ENCODE results near the gene RHOXF2B.
"Not testable (repeated sequence)": the region's sequence is repeated elsewhere in the genome, so short reads cannot be mapped to it uniquely, and the experiment has no call there.

RHOXF2B gene

DNA sequence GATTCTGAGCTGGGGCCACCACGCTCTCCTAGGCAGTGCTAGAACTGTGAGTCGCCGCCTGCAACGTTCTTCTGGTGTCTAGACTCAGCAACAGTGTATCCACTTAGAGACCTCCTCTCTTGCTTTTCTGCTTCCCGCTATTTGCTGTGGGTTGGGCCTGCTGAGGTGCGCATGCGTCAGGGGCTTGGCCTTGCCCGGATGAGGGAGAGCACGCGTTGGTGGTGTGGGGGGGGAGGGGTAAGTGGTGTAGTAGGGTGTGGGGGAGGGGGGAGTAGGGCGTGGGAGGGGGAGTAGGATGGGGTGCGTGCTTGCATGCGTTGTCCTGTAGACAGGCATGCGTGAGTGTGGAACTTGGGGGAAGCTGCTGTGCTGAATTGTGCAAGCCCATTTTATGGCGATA lies at the start of gene RHOXF2B:
TSS of gene RHOXF2B (minus strand) at position 101 of the 400 bp plus-strand sequence. CDS start 138 bp downstream, outside the sequence.
- not testable (repeated sequence) for H3K36me3 Mint-ChIP-seq, H3K27me3 Mint-ChIP-seq, H3K4me3 Mint-ChIP-seq, H3K27ac Mint-ChIP-seq, H3K9me3 Mint-ChIP-seq, H3K4me1 Mint-ChIP-seq

DNA sequence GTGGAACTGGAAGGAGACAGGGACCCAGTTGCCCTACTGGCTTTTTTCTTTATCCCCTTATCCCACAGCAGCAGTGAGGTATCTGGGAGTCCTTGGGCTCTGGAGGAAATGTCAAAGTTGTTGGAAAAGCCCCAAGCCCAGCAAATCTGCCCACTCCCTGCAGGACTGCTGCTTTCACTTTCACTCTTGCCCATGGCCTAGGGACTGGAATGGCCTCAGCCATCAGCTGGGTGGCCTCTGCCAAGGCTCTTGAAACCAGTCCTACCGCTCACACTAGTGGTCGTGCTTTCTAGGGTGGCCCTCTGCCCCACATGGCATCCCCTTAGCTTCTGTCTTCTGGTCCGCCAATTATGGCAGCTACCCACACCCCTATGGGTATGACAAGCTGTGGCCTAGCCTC lies 48.0 kb upstream of the RHOXF2B start:
- no peak overlapping the region for H3K27ac Mint-ChIP-seq
- H3K36me3 Mint-ChIP-seq, result no peaks in the 10 kb centered on the region
- H3K9me3 Mint-ChIP-seq, result no peaks in the 10 kb centered on the region
- H3K27me3 Mint-ChIP-seq, result no peaks in the 10 kb centered on the region
- H3K4me1 Mint-ChIP-seq, result peaks cover 6% of the 10 kb centered on the region
- H3K4me3 Mint-ChIP-seq, result no peak overlapping the region

DNA sequence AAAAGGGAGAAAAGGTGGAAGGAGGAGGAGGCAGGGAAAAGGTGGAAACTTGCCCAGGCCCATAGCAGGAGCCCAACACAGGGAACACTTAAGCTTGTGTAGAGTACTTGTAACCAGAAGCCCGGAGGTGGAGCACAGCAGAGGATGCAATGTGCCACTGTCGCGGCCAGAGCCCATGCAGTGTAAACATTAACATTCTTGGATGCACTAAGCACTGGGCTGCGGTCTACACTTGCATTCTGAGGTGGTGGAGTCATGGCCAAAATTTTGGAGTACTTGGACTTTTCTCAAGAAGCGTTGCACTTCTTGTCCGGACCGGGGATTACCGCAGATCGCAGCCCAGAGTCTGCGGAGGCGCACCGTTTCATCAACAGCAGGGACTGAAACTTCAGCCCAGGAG lies 42.7 kb upstream of the RHOXF2B start:
- Mint-ChIP-seq H3K4me3 (no peak overlapping the region), H3K4me1 (no peaks in the 10 kb centered on the region), H3K36me3 (no peaks in the 10 kb centered on the region), H3K9me3 (no peaks in the 10 kb centered on the region), H3K27ac (no peak overlapping the region), H3K27me3 (no peaks in the 10 kb centered on the region)

DNA sequence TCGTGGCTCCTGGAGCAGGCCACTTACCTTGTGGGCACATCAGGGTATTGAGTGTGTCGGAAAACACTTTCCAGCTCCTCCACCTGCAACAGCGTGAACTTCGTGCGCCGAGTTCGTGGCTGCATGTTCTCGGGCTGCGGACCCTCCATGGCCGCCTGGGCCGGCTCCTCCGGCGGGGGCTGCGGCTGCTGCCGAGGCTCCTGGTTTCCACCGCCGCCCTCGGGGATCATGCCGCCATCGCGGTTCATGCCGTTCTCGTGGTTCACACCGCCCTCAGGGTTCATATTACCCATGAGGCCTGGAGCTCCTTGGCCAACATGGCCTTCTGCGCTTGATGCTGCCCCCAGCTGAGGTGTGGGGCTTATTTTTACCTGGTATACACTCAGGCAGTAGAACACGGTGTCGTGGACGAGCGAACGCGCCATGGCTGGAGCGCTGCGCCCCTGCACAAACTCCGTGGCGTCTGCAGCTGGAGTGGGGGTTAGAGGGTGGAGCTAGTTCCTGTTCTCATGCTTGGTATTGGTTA lies 38.0 kb upstream of the RHOXF2B start, which contains the start of gene RHOXF1:
TSS of gene RHOXF1 (minus strand) at position 476 of the 526 bp plus-strand sequence. CDS start at position 425, 51 bp downstream.
- no peak within 1 kb of the TSS for H3K27ac Mint-ChIP-seq
- H3K4me3 Mint-ChIP-seq, result no peak within 1 kb of the TSS
- H3K4me1 Mint-ChIP-seq, result no peaks in the 10 kb centered on the region
- no peaks in the 10 kb centered on the region for H3K9me3 Mint-ChIP-seq
- no peaks in the 10 kb centered on the region for H3K27me3 Mint-ChIP-seq
- no peaks in the 10 kb centered on the region for H3K36me3 Mint-ChIP-seq

DNA sequence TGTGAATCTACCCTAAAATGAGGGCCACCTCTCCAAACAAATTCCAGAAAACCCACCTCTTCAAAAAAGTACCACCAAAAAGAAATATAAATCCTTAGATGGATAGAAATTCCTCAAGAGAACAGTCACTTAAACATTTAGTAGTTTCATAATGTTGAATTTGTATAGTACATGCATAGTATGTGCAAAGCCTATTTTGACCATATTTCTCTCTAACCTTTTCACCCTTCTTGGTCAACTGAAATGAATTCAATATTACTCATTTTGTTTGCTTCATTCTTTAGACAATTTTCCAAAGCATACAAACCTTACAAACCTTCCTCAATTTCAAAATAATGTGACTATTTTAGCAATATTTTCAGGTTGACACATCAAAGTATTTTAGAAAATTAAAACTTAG lies 34.1 kb upstream of the RHOXF2B start:
- no peak overlapping the region for H3K27ac Mint-ChIP-seq
- no peaks in the 10 kb centered on the region for H3K4me1 Mint-ChIP-seq
- H3K27me3 Mint-ChIP-seq, result no peaks in the 10 kb centered on the region
- H3K36me3 Mint-ChIP-seq, result no peaks in the 10 kb centered on the region
- no peaks in the 10 kb centered on the region for H3K9me3 Mint-ChIP-seq
- H3K4me3 Mint-ChIP-seq, result no peak overlapping the region

DNA sequence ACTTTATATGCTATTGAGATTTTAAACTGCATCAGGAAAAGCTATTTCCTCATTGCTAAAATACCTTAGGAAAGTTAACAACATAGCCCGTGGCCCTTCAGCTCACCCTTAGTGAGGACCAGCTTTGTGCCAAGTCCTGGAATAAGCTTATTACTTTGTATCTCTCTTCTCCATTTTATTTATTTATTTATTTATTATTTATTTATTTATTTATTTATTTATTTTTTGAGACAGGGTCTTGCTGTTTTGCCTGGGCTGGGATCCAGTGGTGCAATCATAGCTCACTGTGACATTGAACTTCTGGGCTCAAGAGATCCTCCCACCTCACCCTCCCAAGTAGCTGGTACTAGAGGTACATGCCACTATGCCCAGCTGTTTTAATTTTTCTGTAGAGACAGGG lies 31.9 kb upstream of the RHOXF2B start:
- Mint-ChIP-seq H3K9me3 (no peaks in the 10 kb centered on the region), H3K4me3 (no peak overlapping the region), H3K27me3 (no peaks in the 10 kb centered on the region), H3K4me1 (no peaks in the 10 kb centered on the region), H3K27ac (no peak overlapping the region), H3K36me3 (no peaks in the 10 kb centered on the region)

DNA sequence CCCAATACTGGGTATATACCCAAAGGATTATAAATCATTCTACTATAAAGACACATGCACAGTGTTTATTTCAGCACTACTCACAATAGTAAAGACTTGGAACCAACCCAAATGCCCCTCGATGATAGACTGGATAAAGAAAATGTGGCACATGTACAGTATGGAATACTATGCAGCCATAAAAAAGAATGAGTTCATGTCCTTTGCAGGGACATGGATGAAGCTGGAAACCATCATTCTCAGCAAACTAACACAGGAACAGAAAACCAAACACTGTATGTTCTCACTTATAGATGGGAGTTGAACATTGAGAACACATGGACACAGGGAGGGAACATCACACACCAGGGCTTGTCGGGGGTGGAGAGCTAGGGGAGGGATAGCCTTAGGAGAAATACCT lies 27.2 kb upstream of the RHOXF2B start:
- not testable (repeated sequence) for H3K4me1 Mint-ChIP-seq, H3K27ac Mint-ChIP-seq, H3K27me3 Mint-ChIP-seq, H3K36me3 Mint-ChIP-seq, H3K4me3 Mint-ChIP-seq, H3K9me3 Mint-ChIP-seq

DNA sequence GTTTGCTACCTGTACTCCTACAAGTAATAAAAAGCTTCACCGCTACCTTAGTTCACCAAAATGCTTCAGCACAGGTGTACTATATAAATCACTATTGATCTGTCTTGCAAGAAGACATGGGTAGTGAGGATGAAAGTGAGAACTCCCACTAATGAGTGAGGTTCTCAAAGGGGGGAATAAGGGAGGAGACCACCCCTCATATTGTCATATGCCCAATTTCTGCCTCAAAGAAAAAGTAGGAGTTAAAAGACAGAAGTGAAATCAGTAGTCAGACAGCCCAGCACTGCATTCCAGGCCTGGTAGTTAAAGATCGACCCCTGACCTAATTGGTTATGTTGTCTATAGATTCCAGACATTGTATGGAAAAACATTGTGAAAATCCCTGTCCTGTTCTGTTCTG lies 23.6 kb upstream of the RHOXF2B start:
- H3K4me1 Mint-ChIP-seq, H3K27me3 Mint-ChIP-seq, H3K4me3 Mint-ChIP-seq, H3K9me3 Mint-ChIP-seq, H3K36me3 Mint-ChIP-seq, H3K27ac Mint-ChIP-seq: not testable (repeated sequence)

DNA sequence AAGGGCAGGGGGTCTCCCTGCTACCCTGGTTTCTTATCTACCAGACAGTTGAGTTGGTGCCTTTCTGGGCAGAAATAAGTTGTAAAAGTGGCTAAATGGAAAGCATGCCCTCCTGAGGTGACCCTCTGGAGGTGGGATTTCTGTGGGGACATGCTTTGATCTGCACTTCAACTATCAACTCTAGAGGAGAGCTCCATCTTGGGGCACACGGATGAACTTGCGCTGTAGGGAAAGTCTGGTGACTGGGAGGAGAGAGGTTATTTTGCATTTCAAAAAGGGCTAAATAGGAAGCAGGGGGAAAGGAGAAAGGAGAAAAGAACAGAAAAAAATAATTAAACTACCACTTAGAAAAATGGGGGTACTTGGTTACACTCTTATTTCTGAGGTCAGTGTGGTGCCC lies 12.7 kb upstream of the RHOXF2B start:
- H3K27me3 Mint-ChIP-seq, result no peaks in the 10 kb centered on the region
- H3K4me1 Mint-ChIP-seq, result no peaks in the 10 kb centered on the region
- H3K9me3 Mint-ChIP-seq, result no peaks in the 10 kb centered on the region
- no peaks in the 10 kb centered on the region for H3K36me3 Mint-ChIP-seq
- no peak overlapping the region for H3K27ac Mint-ChIP-seq
- H3K4me3 Mint-ChIP-seq, result no peak overlapping the region

GRCh38 chrX:120087289-120088017 lies 10.0 kb upstream of the RHOXF2B start:
- no peaks in the 10 kb centered on the region for H3K27me3 Mint-ChIP-seq
- H3K27ac Mint-ChIP-seq, result no peak overlapping the region
- no peaks in the 10 kb centered on the region for H3K9me3 Mint-ChIP-seq
- H3K4me1 Mint-ChIP-seq, result no peaks in the 10 kb centered on the region
- H3K4me3 Mint-ChIP-seq, result no peak overlapping the region
- no peaks in the 10 kb centered on the region for H3K36me3 Mint-ChIP-seq

- not testable (repeated sequence) for H3K27me3 Mint-ChIP-seq, H3K36me3 Mint-ChIP-seq, H3K27ac Mint-ChIP-seq, H3K4me3 Mint-ChIP-seq, H3K4me1 Mint-ChIP-seq, H3K9me3 Mint-ChIP-seq
These were observed 8.2 kb upstream of the RHOXF2B start for GRCh38 chrX:120085553-120086185.

DNA sequence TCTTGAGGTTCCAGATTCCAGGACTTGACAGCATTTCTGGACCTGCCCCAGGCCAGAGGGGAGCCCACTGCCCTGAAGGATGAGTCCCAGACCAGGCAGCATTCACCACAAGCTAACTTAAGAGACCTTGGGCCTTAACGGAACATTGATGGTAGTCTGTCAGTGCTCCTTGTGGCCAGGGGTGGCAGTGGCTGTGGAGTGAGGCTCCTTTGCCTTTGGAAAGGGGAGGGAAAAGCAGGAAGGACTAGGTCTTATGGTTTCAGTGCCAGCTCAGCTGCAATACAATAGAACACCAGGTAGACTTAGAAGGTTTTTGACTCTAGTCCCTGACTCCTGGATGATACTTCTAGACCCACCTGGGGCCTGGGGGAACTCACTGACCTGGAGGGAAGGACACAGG lies 11.3 kb downstream of the RHOXF2B start:
- not testable (repeated sequence) for H3K27me3 Mint-ChIP-seq, H3K4me3 Mint-ChIP-seq, H3K36me3 Mint-ChIP-seq, H3K9me3 Mint-ChIP-seq, H3K27ac Mint-ChIP-seq, H3K4me1 Mint-ChIP-seq

GRCh38 chrX:120042712-120043111 lies 34.8 kb downstream of the RHOXF2B start:
- not testable (repeated sequence) for H3K9me3 Mint-ChIP-seq, H3K27ac Mint-ChIP-seq, H3K27me3 Mint-ChIP-seq, H3K4me3 Mint-ChIP-seq, H3K36me3 Mint-ChIP-seq, H3K4me1 Mint-ChIP-seq

GRCh38 chrX:120042247-120042646 lies 35.2 kb downstream of the RHOXF2B start:
- not testable (repeated sequence) for H3K27ac Mint-ChIP-seq, H3K4me1 Mint-ChIP-seq, H3K4me3 Mint-ChIP-seq, H3K27me3 Mint-ChIP-seq, H3K36me3 Mint-ChIP-seq, H3K9me3 Mint-ChIP-seq

GRCh38 chrX:120040176-120040575 lies 37.3 kb downstream of the RHOXF2B start:
- H3K27me3 Mint-ChIP-seq, H3K36me3 Mint-ChIP-seq, H3K4me1 Mint-ChIP-seq, H3K9me3 Mint-ChIP-seq, H3K27ac Mint-ChIP-seq, H3K4me3 Mint-ChIP-seq: not testable (repeated sequence)

DNA sequence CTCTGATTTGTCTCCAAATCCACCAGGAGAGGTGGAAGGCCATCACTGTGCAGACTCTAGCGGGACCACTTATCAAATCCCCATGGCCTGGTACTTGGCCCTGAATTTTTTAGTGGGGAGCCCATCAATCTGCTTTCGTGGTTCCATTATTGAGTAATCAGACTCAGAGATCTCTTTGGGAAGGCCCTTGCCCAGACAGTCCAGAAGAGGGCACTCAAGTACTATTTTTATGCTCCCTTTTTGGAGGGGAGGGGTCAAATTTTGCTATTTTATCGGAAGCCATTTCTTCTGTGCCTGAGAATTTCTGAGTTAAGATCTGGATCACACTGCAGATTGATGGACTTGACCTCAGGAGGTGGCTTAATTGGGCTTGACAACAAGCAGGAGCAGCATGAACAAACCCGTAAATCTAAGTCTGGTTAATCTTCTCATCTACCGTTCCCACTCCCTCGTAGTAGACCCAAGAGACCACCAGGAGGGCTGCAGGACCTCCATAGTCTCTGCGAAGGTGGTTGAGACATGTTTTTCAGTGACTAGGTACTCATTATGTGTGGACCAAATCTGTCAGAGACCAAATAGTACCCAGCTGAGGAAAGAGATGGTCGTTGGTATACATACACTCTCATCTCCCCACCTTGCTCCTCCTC lies 38.3 kb downstream of the RHOXF2B start:
- H3K27ac Mint-ChIP-seq, H3K9me3 Mint-ChIP-seq, H3K27me3 Mint-ChIP-seq, H3K36me3 Mint-ChIP-seq, H3K4me3 Mint-ChIP-seq, H3K4me1 Mint-ChIP-seq: not testable (repeated sequence)
